LNCAP (cell line): Measurements from ENCODE around the gene TTLL12.

Experiments used
- TF ChIP-seq, protein P1 (sequence below): fragments of 450-650 bp; IDR thresholded peaks from 2 replicates; pipeline ENCODE4 v1.5.1; 2017; ENCODE audit warnings: mild to moderate bottlenecking

TTLL12 gene

DNA sequence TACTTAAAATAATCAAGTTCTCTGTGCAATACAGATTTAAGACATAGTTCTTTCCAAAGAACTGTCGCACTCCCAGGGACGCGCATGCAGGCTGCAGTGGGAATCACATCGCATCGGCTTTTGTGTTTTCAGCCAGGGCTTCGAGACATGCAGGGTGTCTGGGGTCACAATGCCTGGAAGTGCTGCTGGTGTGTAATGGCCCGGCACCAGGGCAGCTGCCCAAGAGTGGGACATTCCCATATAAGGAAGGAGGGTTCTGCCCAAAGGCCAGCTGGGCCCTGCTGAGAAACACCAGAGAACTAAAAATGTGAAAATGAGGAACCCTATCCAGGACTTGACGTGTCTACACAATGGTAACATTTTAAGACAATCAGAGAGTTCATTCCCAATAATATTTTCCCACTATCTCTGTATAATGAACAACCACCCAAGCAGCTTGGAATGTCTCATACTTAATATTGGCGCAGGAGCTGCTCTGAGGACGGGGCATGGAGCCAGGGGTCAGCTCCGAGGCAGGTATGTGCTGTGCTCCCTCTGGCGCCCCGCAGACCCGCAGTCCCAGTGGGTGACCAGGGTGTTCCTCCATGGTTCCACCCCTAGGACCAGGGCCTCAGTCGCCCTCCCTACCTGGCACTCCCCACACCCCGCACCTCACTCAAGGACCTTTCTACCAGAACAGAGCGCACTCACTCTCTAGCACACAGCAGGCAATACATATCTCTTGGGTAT lies 55.0 kb downstream of the TTLL12 start:
- TF ChIP-seq, protein P1, sequence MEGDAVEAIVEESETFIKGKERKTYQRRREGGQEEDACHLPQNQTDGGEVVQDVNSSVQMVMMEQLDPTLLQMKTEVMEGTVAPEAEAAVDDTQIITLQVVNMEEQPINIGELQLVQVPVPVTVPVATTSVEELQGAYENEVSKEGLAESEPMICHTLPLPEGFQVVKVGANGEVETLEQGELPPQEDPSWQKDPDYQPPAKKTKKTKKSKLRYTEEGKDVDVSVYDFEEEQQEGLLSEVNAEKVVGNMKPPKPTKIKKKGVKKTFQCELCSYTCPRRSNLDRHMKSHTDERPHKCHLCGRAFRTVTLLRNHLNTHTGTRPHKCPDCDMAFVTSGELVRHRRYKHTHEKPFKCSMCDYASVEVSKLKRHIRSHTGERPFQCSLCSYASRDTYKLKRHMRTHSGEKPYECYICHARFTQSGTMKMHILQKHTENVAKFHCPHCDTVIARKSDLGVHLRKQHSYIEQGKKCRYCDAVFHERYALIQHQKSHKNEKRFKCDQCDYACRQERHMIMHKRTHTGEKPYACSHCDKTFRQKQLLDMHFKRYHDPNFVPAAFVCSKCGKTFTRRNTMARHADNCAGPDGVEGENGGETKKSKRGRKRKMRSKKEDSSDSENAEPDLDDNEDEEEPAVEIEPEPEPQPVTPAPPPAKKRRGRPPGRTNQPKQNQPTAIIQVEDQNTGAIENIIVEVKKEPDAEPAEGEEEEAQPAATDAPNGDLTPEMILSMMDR, result no peak

DNA sequence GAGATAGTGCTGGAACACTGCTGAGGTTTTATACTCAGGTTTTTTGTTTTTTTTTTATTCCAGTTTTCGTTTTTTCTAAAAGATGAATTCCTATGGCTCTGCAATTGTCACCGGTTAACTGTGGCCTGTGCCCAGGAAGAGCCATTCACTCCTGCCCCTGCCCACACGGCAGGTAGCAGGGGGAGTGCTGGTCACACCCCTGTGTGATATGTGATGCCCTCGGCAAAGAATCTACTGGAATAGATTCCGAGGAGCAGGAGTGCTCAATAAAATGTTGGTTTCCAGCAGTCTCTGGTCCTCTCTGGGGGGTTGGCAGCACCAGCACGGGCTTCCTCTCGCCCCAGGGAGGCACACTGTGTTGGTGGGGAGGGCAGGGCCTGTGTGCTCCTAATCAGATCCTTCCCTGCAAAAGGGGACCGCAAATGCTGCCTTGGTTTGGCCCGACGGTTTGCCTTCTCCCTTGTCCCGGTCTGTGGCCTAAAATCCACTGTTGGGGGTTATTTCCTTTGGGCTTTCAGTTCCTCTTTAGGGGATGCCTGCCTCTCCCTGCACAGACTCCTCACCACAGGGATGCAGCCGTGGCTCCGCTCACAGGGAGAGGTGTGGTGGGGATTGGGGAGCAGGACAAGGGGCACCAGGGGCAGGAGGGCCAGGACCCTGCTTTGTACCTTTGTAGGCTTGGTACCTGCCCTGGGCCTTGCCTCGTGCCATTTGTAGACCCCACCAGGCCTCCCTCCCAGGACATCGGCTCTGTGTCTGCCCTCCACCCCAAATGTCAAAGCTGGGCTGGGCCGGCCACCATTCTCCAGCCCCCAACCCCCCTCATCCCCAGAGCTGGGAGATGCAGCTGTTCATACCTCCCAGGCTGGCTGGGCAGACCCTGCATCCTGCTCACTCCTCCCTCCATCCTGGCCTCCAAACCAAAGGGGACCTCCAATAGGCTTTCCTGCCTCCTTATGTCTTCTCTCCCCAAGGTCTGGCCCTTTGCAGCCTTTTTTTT lies 57.2 kb downstream of the TTLL12 start:
- TF ChIP-seq, protein P1, result no peak

DNA sequence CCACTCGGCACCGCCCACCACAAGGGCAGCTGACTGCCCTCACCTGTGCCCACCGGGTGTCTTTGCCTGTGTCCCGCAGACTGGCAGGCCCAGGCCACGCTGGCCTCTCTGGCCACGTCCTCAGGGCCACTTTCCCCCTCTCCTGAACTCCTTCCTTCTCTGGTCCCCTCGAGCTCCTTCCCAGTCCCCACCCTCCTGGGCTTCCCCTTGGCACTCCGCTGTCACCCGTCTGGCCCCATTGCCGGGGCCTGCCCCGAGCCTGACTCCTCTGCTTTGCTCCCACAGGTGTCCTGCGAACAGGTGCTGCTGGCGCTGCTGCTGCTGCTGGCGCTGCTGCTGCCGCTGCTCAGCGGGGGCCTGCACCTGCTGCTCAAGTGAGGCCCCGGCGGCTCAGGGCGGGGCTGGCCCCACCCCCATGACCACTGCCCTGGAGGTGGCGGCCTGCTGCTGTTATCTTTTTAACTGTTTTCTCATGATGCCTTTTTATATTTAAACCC lies 58.0 kb downstream of the TTLL12 start:
- TF ChIP-seq, protein P1, result no peak

DNA sequence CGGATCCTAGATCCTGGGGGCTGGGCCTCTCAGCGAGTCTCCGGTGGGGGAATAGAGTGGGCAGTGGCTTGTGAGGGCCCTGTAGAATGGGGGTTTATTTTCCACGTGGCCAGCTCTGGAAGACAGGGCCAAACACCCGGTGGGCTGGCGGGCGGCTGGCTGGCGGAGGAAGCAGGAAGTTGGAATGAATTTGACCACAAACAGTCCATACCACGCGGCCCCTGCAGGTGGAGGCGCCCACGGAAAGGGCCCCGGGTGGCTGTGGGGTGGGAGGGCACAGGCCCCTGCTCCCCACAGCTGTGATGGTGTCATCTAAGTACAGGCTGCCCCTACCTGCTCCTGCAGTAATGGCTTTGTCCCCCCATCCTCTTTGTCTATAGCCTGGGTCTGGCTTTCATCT lies 58.8 kb downstream of the TTLL12 start:
- TF ChIP-seq, protein P1, result no peak

DNA sequence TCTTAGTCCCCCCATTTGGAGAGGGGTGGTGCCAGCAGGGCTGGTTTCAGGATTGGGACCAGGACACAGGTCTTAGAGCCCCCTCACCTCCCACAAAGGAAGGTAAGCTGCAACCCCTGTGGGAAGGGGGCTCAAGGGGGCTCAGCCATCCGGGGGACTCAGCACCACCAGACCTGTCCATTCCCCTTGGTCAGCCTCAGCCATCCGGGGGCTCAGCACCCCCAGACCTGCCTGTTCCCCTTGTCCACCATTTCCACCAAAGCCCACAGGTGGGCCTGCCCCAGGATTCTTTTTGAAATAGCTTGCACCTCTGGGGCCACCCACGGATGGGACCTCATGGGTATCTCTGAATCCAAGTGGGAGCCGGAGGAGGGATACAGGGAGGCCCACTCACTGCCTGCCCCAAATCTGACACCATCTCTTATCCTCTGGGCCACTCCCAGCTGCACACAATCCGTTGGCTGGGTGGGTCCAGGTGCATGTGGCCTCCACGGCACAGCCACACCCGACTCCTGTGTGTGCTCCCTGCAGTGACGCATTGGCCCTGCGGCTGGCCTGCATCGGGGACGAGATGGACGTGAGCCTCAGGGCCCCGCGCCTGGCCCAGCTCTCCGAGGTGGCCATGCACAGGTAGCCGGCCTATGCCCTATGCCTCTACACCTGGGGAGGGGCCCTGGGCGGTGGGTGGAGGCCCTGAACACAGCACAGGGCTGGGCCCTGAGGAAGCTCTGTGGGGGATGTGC lies 59.6 kb downstream of the TTLL12 start:
- TF ChIP-seq, protein P1, result no peak

DNA sequence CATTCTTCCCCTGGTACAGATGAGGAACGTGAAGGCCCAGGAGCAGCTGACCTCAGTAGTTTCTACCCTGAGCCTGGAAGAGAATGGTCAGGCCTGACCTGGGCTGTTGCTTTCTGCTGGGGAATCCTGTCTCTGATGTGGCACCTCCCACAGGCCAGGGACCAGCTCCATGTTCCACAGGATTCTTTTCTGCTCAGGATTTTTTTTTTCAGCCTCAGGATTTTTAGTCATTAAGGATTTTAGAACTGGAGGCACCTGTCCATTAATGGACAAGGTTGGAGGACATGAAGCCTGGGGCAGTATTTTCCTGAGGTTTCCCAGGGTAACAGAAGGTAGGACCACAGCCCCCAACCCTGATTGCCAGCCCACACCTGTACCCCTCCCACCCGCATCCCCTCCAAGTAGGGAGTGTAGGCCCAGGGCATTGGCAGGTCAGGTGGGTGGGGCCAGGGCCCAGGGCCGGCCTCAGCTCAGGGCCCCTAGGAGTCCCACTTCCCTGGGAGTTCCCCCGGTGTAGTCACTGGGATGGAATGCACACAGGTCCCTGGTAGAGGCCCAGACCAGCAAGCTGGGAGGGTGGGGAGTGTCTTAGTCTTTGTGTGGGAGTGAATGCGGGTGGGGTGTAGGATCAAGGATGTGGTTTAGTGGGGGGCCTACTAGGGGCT lies 60.3 kb downstream of the TTLL12 start:
- TF ChIP-seq, protein P1, result no peak
